ENCODE measurements around the gene CDC42BPA.

Gene CDC42BPA

DNA sequence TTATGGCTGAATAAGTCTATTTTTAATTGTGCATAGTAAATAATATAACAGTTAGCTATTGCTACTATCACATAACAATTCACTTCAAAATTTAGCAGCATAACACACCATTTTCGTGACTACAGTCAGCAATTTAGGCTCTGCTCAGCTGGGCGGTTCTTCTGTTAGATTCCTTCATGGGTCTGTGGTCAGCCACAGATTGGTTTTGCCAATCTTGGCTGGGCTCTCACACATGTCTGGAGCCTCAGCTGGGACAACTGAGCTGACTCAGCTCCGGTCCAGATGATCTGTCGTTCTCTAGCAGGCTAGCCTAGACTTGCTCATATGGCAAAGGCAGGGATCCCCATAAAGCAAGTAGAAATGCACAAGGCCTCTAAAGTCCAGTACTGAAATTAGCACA is 15.1 kb upstream of the CDC42BPA start:
- no peak for FAIRE-seq

DNA sequence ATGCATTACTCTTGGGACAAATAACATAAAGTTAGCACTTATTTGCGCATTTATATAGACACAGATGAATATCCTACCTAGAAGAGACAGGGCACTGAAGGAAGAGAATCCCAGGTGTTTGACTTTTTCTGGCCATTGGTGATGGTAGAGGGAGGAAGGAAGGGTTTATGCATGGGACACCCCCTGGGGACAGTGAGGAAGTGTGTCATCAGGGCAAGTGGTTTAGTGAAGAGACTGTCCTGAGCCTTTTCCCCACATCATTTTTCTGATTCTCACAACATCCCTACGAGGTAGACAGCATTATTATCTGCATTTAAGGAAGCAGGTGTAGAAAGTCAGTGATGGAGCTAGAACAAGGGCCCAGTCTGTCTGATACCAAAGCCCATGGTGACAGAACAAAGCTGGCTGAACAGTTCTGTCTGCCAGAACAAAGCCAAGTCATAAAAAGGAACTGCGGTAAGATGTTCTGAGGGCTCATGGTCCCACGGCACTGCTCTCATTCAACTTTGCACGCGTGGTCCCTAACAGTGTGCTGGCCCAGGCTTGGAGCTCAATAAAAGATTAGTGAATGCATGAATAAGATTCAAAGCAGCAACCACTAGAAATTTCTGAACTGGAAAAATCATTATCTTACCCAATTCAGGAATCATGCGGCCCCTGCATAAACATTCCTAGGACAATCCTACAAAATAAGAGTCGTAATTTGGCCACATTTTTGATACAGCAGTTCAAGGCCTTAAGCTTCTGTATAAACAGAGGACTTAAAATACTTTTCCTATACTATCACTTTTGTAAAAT is 12.2 kb upstream of the CDC42BPA start:
- FAIRE-seq = no peak

DNA sequence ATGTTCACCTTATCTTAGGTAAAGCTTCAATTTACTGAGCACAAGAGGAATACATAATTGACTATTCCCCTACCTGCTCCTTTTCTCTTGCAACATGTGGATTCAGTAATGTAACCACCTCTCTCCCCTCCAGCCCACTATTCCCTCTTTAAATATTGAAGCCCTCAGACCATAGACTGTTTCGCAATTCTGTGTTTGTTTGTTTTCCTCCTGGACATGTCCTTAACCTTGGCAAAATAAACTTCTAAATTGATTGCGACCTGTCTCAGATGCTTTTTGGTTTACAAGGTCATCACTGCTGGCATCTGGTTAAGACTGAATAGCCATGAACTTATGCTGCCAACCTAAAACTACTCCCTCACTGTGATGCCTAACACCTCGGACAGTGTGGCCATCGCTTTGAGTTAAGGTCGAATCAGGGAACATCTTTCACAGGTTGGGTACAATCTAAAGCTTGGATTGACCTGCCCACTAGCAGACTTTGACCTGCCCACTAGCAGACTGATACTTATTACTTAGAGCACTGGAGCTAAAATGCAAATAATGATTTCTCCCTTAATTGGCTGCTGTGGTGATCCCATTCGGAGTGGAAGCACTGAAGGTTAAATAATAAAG is 10.2 kb upstream of the CDC42BPA start:
- FAIRE-seq = no peak

DNA sequence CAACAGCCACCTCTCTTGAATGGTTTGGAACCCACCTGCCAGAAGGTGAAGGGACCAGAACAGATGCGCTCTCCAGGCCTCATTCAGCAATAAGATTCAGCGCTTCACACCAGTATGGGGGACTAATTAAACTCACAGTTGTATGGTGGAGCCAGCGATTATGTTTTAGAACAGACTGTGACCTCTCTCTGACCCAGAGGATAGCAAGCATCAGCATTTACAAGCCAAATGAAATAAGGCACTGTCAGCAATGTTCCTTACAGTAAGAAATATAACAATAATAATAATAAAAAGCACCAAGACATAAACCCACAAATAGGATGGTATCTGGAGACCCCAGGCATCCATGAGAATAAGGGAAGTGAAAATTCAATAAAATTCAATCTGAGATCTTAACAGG is 6.9 kb upstream of the CDC42BPA start:
- FAIRE-seq = no peak

DNA sequence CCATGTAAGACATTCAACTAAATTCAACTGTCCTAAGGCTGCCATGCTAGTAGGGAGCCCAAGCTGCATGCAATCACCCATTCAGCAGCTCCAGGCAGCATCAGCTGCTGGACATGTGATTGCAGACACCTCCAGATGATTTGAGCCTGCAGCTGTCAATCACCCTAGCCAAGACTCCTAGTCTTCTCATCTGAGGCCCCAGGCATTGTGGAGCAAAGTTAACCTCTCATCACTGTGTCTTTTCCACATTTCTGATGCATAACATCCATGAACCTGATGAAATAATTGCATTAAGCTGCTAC is 5.6 kb upstream of the CDC42BPA start:
- FAIRE-seq = no peak

DNA sequence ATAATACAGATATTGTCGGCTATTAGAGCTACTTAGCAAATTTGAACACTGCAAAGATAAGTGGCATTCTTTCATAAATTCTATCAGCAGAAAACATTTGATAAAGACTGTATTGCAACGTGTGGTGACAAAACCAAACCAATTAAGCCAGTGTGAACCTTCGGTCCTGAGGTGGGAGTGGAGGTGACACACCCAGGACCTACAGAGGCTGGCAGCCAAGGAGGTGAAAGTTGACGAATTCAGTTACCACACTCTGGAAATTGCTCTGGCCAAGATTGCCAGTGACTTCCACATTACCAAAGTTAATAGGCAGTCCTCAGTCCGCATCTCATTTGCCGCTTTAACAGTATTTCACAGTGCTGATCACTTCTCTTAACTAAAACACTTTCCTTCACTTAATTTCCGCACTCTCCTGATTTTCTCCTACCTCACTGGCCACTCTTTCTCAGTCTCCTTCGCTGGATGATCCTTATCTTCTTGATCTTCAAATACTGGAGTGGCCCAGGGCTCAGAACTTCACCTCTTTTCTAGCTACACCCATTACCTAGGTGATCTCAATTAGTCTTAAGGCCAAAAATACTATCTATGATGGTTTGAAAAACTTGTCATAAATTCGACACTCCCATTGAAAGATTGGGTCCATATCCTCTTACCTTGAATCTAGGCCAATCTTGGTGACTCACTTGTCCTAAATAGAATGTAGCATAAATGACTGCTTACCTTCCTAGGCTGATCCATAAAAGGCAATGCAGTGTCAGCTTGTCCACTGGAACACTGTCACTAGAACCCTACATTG is 5.1 kb upstream of the CDC42BPA start:
- no peak for FAIRE-seq

DNA sequence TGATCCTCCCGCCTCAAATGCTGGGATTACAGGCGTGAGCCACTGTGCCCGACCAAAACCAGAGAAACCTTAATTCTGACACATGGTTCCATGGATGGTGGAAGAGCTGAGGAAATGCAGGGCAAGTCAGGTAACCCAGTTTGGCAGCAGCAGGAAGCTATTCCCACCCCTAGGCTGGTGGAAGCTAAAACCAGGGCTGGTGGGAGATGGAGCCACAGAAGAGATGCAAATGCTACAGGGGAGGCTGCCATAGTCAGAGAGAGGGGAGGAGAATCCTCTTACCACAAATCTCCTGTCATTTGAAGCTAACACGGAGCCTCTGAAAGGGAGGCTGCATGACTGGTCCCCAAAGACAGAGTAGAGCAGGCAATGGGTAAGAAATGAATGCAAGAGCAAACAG is 4.1 kb upstream of the CDC42BPA start:
- no peak for FAIRE-seq

DNA sequence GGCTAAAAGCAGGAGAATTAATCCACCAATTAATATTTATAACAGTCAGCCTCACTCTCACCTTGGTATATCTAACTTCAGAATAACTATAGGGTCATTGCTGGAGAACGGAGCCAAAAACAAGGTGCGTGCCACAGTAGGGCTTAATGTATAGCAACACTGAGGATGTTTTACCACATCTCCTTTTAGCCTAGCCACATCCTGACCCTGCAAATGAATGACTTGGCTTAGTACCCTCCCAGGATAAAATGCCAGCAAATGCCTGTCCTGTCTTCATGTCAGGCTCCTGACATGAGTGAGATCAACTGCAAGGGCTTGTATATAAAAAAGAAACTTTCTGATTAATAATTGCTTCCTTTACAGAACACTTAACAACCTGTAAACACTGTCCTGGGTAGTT is 2.7 kb upstream of the CDC42BPA start:
- no peak for FAIRE-seq

DNA sequence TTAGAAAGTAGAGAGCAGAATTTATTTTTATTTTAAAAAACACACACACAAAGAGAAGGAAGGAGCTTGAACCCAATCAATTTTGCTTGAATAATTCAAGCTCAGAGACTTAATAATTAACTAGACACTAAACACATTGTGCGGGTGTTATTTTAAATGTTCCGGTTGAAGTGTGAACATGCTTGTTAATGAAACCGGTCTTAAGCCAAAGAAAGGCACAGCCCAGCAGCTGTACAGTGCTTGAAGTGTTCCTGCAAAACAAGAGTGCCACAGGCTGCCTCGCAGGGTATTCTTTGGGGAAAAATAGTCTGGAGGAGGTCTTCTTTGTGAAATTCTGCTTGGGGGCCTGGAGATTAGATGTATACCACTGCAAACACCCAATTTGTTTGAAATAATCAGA is 2.2 kb upstream of the CDC42BPA start:
- no peak for FAIRE-seq

DNA sequence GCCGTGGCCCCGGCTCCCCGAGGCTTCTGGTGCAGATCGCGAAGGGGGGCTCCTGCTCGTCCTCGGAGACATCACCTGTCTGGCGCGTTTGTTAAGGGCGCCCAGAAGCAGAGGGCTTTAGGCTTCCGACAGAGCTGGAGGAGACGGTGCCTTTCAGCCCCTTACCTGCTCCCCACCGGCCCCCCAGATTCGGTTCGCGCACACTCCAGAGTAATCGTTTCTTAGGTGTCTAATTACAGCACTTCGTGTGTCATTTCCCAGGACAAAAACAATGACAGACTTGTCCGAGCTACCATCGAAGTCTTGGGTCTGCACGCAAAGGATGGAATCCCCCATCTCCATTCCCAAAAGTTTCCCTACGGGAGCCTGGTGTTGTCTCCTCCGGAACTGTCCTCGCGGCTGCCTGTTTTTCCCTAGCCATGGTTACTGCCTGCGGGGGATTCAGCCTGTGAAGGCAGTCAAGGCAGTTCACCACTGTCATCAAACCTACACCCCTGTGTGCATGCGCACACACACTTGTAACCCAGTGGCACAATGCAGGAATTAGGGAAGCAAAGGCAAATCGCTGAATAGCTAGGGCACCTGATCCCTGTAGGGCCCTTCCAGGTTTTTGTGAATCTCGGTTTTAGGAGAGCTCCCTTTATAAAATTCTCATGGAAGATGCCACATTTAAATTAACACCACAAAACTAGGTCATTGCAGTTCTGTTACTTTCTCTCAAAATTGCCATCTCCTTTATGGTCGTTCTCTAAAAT is 738 bp upstream of the CDC42BPA start:
- no peak for FAIRE-seq

DNA sequence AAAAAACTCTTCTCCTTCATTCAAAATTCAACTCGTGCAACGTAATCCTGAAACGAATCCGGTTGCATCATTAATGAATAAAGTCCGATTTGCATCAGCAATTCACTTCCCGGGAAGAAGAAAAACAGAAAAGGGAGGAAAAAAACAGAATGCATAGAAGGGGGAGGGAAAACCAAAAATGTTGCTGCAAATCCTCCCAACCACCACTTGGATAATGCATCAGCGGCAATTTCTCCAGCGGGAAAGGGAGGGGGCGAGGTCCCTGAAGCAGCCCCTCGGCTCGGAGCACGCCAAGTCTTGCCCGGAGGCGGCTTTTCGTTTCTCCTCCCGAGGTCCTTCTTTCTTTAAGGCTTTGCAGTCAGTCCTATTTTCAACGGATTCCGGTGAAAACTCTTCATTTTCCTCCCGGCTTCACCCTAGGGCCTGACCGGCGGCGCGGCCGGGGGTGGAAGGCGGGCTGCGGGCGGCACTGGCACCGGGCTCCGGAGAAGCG is 723 bp downstream of the CDC42BPA start:
- FAIRE-seq = peak; percentile 8

DNA sequence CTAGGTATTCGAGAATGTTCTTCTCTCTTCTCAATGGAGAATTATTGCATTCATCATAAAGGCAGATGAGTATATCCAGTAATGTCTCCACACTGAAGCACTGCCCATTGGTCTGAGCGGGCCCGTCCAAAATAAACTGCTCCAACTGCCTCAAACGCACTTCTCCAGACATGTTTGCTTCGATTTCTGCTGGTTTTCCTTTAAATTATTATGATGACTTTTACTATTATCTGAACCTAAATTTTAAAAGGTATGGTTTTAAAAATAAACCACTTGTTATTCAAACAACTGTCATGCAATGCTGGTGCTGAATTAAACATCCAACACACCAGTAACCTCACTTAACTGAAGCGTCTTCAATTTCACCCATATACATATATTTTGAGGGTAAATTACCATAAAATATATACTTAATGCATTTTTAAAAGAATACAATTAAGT is 1.3 kb downstream of the CDC42BPA start:
- FAIRE-seq = peak; percentile 11

DNA sequence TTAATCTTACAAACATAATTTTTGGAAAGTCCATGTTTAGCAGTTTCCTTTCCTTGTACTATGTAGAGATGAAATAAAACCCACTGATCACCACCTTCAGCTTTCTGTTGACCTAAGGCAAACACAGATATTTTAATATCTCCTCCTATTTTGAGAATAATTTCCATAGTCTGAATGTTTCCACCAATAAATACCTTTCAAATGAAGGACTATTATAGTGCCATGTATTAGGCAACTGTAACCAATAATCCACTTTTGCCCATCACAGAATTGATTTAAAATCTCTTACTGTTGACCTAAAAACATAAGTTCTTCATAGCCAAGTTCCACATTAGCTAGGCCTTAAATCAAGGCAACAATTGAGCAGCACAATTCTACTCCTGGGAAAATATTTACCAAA is 1.8 kb downstream of the CDC42BPA start:
- FAIRE-seq = no peak

DNA sequence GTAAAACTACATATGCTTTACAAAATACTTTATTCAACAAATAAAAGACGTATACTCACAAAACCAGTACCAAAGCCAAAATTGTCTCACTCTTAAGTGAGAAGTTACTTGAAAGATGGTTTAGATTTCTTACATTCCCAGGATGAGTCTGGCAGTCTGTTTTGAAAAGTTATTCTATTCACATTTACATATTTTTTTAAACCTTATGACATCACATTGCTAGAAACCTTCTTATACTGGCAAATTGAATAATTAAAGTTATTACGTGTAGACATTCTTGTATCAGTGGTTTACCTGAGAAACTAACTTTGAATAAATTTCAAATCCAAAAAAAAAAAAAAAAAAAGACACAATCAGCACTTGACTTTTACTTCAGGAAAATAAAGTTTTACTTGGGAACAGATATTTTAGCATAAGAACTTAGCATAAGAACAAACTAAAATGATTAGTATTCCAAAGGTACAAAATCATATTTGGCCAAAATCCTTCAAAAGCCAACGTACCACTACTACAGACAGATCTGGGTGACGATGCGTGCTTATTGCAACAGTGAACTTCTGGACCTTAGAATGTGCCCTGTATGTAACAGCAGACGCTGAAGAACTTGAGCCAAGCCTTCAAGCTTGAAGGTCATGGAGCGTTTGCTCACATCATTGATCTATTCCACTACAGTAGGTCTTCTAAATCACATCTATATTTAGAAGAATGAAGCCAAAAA is 2.5 kb downstream of the CDC42BPA start:
- peak; percentile 31 for FAIRE-seq

DNA sequence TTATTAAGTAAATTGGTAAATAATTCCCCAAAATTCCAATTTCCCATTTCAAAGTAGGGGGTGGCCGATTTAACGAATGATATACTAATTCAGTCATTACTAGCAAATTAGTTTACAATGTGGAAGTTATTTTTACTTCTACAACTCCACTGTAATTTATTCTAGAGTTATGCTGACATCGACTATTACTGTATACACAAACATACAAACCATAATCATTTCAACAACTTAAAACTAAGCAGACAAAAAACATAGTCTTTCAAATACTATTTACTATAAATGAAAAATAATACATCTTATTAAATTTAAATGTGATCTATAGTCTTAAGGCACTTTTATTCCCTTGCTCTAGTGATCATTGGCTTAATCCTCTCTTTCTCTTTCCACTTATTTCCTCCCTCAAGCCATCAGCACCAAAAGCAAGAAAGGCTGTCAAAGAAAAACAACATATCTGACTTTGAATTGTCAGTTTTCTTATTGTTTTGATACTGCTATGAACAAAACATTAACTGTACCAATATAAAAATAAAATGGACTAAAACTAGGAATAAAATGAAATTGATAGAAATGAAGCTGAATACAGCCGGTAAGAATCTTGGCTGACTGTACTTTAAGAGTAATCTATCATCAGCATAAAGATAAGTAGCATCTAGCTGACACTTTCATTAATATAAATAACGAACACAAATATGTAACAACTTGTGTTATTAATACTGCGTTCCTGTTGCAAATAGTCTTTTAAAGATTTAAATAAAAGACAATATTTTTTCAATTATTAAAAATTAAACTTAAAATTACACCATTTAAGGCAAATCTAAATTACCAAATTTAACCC is 4.1 kb downstream of the CDC42BPA start:
- no peak for FAIRE-seq

DNA sequence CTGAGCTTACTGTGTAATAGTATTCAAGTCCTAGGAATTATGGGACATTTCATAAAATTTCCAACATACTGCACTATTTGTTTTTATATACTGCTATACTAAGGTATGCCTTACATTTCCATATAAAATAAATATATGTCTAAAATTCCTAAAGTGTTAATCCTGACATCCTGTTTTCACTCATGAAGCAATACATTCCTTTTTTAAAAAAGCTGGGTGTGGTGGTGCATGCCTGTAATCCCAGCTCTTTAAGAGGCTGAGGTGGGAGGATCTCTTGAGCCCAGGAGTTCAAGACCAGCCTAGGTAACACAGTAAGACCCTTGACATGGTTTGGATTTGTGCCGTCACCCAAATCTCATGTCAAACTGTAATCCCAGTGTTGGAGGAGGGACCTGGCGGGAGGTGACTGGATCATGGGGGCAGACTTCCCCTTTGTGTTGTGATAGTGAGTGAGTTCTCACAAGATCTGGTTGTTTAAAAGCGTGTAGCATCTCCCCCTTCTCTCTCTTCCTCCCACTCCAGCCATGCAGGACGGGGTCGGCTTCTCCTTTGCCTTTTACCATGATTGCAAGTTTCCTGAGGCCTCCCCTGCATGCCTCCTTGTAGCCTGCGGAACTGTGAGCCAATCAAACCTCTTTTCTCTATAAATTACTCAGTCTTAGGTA is 5.8 kb downstream of the CDC42BPA start:
- no peak for FAIRE-seq

DNA sequence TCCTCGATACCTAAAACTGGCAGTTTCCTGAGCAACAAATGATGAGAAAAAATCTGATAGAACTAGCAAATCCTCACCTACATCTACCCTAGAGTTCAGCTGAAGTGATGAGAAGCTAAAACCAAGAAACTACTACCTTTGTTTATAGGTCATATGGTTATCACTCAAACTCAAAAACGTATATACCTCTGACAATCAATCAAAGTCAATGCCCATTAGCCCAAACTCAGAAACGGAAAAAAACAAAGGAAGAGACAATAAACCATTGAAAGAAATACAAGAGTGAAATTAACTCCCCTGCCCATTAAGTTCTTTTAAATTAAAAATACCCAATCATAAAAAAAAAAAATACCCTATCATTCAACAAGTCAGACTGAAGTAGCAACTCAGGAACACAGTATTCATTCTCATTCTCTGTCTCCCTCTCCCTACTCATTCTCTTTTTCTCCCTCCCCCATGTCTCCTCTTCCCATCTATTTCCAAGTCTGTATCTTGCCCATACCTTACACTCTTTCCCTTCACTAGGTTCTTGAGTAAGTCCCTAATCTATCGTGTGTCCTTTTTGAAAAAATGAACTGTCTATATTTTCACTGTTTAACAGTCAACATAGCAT is 6.8 kb downstream of the CDC42BPA start:
- no peak for FAIRE-seq

DNA sequence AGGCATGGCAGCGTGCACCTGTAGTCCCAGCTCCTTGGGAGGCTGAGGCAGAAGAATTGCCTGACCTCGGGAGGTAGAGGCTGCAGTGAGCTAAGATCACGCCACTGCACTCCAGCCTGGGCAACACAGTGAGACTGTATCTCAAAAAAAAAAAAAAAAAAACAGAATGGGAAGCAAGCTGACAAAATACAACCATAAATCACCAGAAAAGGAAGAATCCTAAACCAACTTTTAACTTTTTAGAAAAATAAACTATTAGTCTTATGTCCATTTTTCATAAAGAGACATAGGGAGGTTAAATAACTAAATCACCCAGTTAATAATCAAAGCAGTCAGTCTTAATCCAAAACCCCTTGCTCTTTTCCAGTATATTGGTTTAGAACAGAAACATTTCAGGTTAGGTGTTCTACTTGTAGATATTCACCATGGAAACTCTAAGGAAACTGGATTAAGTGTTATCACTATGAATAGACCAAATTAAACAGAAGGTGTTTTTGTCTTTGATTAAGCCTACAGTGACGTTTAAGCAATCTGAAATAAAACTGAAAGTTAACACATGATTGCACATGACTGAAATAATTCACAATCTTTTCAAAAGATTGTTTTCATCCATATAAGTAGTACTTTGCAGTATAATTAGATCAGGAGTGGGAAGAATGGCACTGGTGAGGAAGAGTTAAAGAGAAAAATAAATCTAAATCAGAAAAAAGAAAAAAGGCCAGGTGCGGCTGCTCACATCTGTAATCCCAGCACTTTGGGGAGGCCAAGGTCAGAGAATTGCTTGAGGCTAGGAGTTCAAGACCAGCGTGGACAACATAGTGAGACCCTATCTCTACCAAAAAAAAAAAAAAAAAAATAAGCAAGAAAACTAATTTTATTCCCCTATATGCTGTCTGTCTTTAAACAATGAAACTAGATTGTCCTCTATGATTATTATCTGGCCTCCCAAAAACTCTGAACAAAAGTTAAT is 9.6 kb downstream of the CDC42BPA start:
- FAIRE-seq = no peak

DNA sequence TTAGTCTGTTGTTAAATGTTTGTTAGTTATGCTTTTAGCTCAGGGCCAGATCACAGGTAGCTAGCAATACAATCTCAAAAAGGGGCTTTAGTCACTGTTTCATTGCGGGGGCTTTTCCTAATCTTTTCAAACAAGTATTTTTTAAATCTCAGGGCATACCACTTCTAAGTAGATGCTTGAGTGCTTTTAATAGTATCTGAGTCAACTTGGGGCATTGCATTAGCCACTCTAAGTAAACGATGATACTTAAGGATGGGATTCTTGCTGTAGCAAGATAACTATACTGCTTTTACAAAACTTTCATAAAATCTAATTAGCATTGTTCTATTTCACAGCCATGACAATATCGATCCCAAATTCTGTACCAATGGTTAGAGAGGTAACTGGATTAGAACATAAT is 11.6 kb downstream of the CDC42BPA start:
- no peak for FAIRE-seq
